8988T (cell line): ENCODE results near the gene SLC25A12.

Experiments
- DNase-seq: peaks from one replicate; pipeline ENCODE4 v3.0.0; 2011

The SLC25A12 gene

GRCh38 chr2:171889333-171889732 lies 4.7 kb downstream of the SLC25A12 start:
- no peak for DNase-seq

GRCh38 chr2:171883275-171883893 lies 10.7 kb downstream of the SLC25A12 start:
- no peak for DNase-seq

- no peak for DNase-seq
Observed at GRCh38 chr2:171882089-171882769, 11.8 kb downstream of the SLC25A12 start.

- no peak for DNase-seq
Observed at GRCh38 chr2:171880774-171881173, 13.3 kb downstream of the SLC25A12 start.

GRCh38 chr2:171879865-171880264 lies 14.2 kb downstream of the SLC25A12 start:
- DNase-seq: no peak

- no peak for DNase-seq
Observed at GRCh38 chr2:171878481-171878993, 15.5 kb downstream of the SLC25A12 start.

- no peak for DNase-seq
Observed at GRCh38 chr2:171874963-171875362, 19.1 kb downstream of the SLC25A12 start.

GRCh38 chr2:171874517-171874916 lies 19.5 kb downstream of the SLC25A12 start:
- DNase-seq: no peak

GRCh38 chr2:171864357-171864985 lies 29.6 kb downstream of the SLC25A12 start:
- DNase-seq: no peak

- no peak for DNase-seq
Observed at GRCh38 chr2:171862501-171862900, 31.5 kb downstream of the SLC25A12 start.

- DNase-seq: no peak
Observed at GRCh38 chr2:171858397-171858958, 35.6 kb downstream of the SLC25A12 start.

- no peak for DNase-seq
Observed at GRCh38 chr2:171855401-171855800, 38.6 kb downstream of the SLC25A12 start.

GRCh38 chr2:171852366-171852888 lies 41.6 kb downstream of the SLC25A12 start:
- DNase-seq: no peak

GRCh38 chr2:171847627-171848026 lies 46.4 kb downstream of the SLC25A12 start:
- DNase-seq: no peak

GRCh38 chr2:171846894-171847293 lies 47.1 kb downstream of the SLC25A12 start:
- DNase-seq: no peak

GRCh38 chr2:171841996-171842395 lies 52.0 kb downstream of the SLC25A12 start:
- DNase-seq: no peak

- no peak for DNase-seq
Observed at GRCh38 chr2:171837736-171838135, 56.3 kb downstream of the SLC25A12 start.

GRCh38 chr2:171836146-171836910 lies 57.7 kb downstream of the SLC25A12 start:
- DNase-seq: no peak

- no peak for DNase-seq
Observed at GRCh38 chr2:171835386-171835785, 58.7 kb downstream of the SLC25A12 start.

- no peak for DNase-seq
Observed at GRCh38 chr2:171834286-171834685, 59.8 kb downstream of the SLC25A12 start.

GRCh38 chr2:171832489-171832888 lies 61.6 kb downstream of the SLC25A12 start:
- no peak for DNase-seq

- DNase-seq: no peak
Observed at GRCh38 chr2:171830039-171830438, 64.0 kb downstream of the SLC25A12 start.

GRCh38 chr2:171824086-171824485 lies 70.0 kb downstream of the SLC25A12 start:
- DNase-seq: no peak
